ENCODE results near the gene GJA5. TPM values are rescaled to one million over a fixed set of nuclear protein-coding genes. Genes with fewer than 3 reads are reported as not detected.

Gene GJA5
- total and polyA plus RNA-seq, 2 experiments from 2014 or later, result 1.9 to 2.3 TPM

DNA sequence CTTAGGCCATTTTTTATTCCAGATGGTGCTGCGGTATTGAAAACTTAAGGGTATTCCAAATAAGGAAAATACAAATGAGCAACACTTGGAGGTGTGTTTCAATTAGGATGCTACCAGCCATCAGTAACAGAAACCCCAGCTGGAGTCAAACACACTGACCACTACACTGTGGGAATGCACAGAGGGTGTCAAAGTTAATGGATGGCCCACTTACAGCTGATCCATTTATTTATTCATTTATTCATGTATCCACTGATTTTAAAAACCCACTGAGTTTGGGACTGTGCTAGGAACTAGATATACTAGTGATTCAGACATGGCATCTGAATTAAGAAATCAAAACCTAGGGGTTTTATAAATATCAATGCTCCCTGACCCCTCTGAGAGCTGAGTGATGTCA lies 24.5 kb upstream of the GJA5 start:
- Histone ChIP-seq H3K4me3 (no peak overlapping the region), H3K79me2 (ENCODE audit: insufficient read depth) (no peaks in the 10 kb centered on the region), H3K9me2 (ENCODE audit: insufficient read depth) (no peaks in the 10 kb centered on the region), H4K20me1 (ENCODE audit: insufficient read depth) (no peaks in the 10 kb centered on the region), H3F3A (ENCODE audit: insufficient read depth) (no peaks in the 10 kb centered on the region), H3K9me3 (ENCODE audit: low read depth) (no peaks in the 10 kb centered on the region), H3K4me1 (ENCODE audit: insufficient read depth) (no peaks in the 10 kb centered on the region), H3K36me3 (ENCODE audit: low read depth) (no peaks in the 10 kb centered on the region), H3K27ac (no peak overlapping the region), H3K9ac (no peak overlapping the region), H3K4me2 (ENCODE audit: unreplicated experiment) (no peak overlapping the region), H3K27me3 (replicated peaks; ENCODE audit: insufficient read depth) (no peaks in the 10 kb centered on the region; the same call in 1 of the 2 replicates), H2AFZ (no peak overlapping the region)
- DNase-seq, result no peak
- in situ Hi-C loops (cut with MboI), result no loop called here
- TF ChIP-seq EZH2phosphoT487 (IDR thresholded peaks at IDR 0.05; ENCODE audit: insufficient read depth, low read depth) (no peak), EZH2 (IDR thresholded peaks at IDR 0.05; ENCODE audit: insufficient read depth, poor library complexity, severe bottlenecking) (no peak)
- 7 to 20% methylated on average over 1 of the region's 1 CpG for WGBS, 2 experiments (ENCODE audit: low coverage in 1 of 2, low lambda C conversion rate in 2 of 2, missing lambda C conversion rate in 2 of 2)

DNA sequence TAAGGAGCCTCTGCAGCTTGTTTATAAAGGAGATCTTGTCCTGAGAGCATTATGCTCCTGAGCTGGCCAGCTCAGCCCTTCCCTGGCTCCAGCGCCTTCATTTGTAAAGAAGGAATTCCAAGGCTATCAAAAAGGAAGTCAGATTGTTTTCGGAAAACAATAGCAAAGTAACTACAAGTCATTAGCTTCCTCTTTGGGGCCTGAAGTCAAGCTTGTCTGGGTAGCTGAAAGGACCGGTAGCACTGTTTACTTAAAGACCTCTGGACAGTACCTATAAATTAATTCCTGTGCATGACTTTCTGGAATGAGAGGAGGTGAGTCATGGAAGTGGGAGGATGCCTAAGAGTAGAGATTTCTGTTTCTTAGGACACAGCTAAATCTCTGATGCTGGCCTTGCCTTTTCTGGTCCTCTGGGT lies 20.7 kb upstream of the GJA5 start:
- WGBS, 2 experiments (ENCODE audit: low coverage in 1 of 2, low lambda C conversion rate in 2 of 2, missing lambda C conversion rate in 2 of 2), result 41 to 51% methylated on average over 3 of the region's 3 CpGs
- H3K27ac ChIP-seq, result no peak overlapping the region
- H3K4me1 ChIP-seq (ENCODE audit: insufficient read depth), result no peaks in the 10 kb centered on the region
- H3K4me3 ChIP-seq, result no peak overlapping the region
- no peaks in the 10 kb centered on the region for H3K79me2 ChIP-seq (ENCODE audit: insufficient read depth)
- TF ChIP-seq EZH2phosphoT487 (IDR thresholded peaks at IDR 0.05; ENCODE audit: insufficient read depth, low read depth) (no peak), EZH2 (IDR thresholded peaks at IDR 0.05; ENCODE audit: insufficient read depth, poor library complexity, severe bottlenecking) (no peak)
- no peak overlapping the region for H3K9ac ChIP-seq
- H3K4me2 ChIP-seq (ENCODE audit: unreplicated experiment), result no peak overlapping the region
- H3K27me3 ChIP-seq (replicated peaks; ENCODE audit: insufficient read depth), result peaks cover 4% of the 10 kb centered on the region; the same call in 1 of the 2 replicates
- peak; percentile 41 for DNase-seq
- H3K36me3 ChIP-seq (ENCODE audit: low read depth), result no peaks in the 10 kb centered on the region
- H4K20me1 ChIP-seq (ENCODE audit: insufficient read depth), result no peaks in the 10 kb centered on the region
- in situ Hi-C loops (cut with MboI), result no loop called here
- no peak overlapping the region for H2AFZ ChIP-seq
- H3K9me3 ChIP-seq (ENCODE audit: low read depth), result no peaks in the 10 kb centered on the region
- no peaks in the 10 kb centered on the region for H3F3A ChIP-seq (ENCODE audit: insufficient read depth)
- no peaks in the 10 kb centered on the region for H3K9me2 ChIP-seq (ENCODE audit: insufficient read depth)

DNA sequence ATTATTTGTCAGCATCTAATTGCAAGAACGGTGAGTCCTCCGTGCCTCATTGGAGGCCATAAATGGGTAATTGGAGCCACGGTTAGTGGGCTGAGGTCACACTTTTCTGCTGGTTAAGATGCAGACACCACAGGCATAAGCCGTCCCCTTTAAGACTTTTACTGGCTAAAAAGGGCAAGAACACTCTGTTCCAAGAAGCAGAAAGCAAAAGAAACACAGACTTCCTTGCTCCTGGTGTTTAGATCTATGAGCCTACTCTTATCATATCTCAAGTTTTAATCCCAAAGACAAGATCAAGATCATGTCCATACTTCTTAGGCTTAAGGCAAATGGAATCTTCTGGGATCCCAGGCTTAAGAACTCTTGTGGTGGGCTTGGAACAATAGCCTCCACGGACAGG lies 17.3 kb upstream of the GJA5 start:
- no peak for TF ChIP-seq EZH2 (IDR thresholded peaks at IDR 0.05; ENCODE audit: insufficient read depth, poor library complexity, severe bottlenecking)
- TF ChIP-seq EZH2phosphoT487 (IDR thresholded peaks at IDR 0.05; ENCODE audit: insufficient read depth, low read depth), result no peak
- no peaks in the 10 kb centered on the region for H3K36me3 ChIP-seq (ENCODE audit: low read depth)
- H3K4me3 ChIP-seq, result no peak overlapping the region
- no peaks in the 10 kb centered on the region for H3K79me2 ChIP-seq (ENCODE audit: insufficient read depth)
- H3K27ac ChIP-seq, result no peak overlapping the region
- H3K4me2 ChIP-seq (ENCODE audit: unreplicated experiment), result no peak overlapping the region
- in situ Hi-C loops (cut with MboI), result no loop called here
- no peak for DNase-seq
- H3K27me3 ChIP-seq (replicated peaks; ENCODE audit: insufficient read depth), result peaks cover 21% of the 10 kb centered on the region
- H2AFZ ChIP-seq, result no peak overlapping the region
- no peaks in the 10 kb centered on the region for H4K20me1 ChIP-seq (ENCODE audit: insufficient read depth)
- no peaks in the 10 kb centered on the region for H3K9me2 ChIP-seq (ENCODE audit: insufficient read depth)
- no peaks in the 10 kb centered on the region for H3K4me1 ChIP-seq (ENCODE audit: insufficient read depth)
- H3F3A ChIP-seq (ENCODE audit: insufficient read depth), result no peaks in the 10 kb centered on the region
- WGBS, 2 experiments (ENCODE audit: low coverage in 1 of 2, low lambda C conversion rate in 2 of 2, missing lambda C conversion rate in 2 of 2), result 31 to 34% methylated on average over 5 of the region's 5 CpGs
- no peak overlapping the region for H3K9ac ChIP-seq
- H3K9me3 ChIP-seq (ENCODE audit: low read depth), result no peaks in the 10 kb centered on the region

DNA sequence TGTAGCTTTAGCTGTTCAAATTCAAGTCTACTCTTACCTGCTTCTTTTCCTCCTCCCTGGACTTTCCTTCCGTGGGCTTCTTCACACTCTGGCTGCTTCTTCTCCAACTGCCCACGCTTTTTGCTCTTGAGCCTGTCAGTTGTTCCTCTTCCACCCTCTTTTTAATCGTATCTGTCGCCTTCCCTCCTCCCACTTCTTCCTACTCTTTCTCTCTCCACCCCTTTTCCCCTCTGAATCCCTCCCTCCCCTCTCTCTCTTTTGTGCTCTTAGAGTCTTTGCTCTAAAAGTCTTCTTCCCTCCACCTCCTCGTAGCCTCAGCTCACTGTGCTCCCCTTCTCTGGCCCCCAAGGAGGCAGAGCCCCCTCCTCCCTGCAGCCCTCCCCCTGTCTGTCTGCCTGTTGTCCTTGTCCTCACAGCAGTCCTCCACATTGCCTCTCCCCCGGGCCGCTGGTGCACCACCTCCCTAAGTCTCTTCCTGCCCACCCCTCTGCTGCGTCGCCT lies 12.9 kb upstream of the GJA5 start:
- Histone ChIP-seq H3K4me2 (ENCODE audit: unreplicated experiment) (no peak overlapping the region), H3K9me2 (ENCODE audit: insufficient read depth) (no peaks in the 10 kb centered on the region), H3K27ac (no peak overlapping the region), H3K4me1 (ENCODE audit: insufficient read depth) (peaks cover 14% of the 10 kb centered on the region), H3K36me3 (ENCODE audit: low read depth) (no peaks in the 10 kb centered on the region), H4K20me1 (ENCODE audit: insufficient read depth) (no peaks in the 10 kb centered on the region), H3K27me3 (replicated peaks; ENCODE audit: insufficient read depth) (peaks cover 25% of the 10 kb centered on the region), H3F3A (ENCODE audit: insufficient read depth) (no peaks in the 10 kb centered on the region), H3K4me3 (no peak overlapping the region), H3K79me2 (ENCODE audit: insufficient read depth) (no peaks in the 10 kb centered on the region), H2AFZ (no peak overlapping the region), H3K9ac (no peak overlapping the region), H3K9me3 (ENCODE audit: low read depth) (no peaks in the 10 kb centered on the region)
- no peak for TF ChIP-seq EZH2phosphoT487 (IDR thresholded peaks at IDR 0.05; ENCODE audit: insufficient read depth, low read depth)
- TF ChIP-seq EZH2 (IDR thresholded peaks at IDR 0.05; ENCODE audit: insufficient read depth, poor library complexity, severe bottlenecking), result no peak
- 13 to 15% methylated on average over 8 to 9 of the region's 9 CpGs for WGBS, 2 experiments (ENCODE audit: low coverage in 1 of 2, low lambda C conversion rate in 2 of 2, missing lambda C conversion rate in 2 of 2)
- no peak for DNase-seq
- in situ Hi-C loops (cut with MboI), result no loop called here

DNA sequence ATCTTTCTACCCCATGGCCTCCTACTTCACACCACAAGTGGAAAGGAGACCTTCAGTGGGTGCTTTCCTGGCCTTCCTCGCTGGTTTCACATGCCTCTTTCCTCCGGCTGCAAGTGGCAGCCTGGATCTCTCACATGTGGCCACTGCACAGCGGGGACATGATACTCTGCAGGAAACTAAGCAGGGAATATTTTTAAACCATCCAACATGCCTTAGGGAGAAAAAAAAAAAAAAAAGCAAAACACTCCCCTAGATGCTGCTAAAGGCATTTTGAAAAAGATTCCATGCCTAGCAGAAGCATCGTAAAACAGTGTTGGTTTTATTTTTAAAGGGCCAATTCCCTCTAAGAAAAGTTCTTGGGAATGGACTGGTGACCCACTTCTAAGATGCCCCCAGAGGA lies 12.2 kb upstream of the GJA5 start:
- Histone ChIP-seq H3K4me3 (no peak overlapping the region), H3K4me1 (ENCODE audit: insufficient read depth) (peaks cover 14% of the 10 kb centered on the region), H3K36me3 (ENCODE audit: low read depth) (no peaks in the 10 kb centered on the region), H3K9ac (no peak overlapping the region), H4K20me1 (ENCODE audit: insufficient read depth) (no peaks in the 10 kb centered on the region), H3K9me2 (ENCODE audit: insufficient read depth) (no peaks in the 10 kb centered on the region), H3K9me3 (ENCODE audit: low read depth) (no peaks in the 10 kb centered on the region), H3K27ac (no peak overlapping the region), H3K79me2 (ENCODE audit: insufficient read depth) (no peaks in the 10 kb centered on the region), H3F3A (ENCODE audit: insufficient read depth) (no peaks in the 10 kb centered on the region), H3K4me2 (ENCODE audit: unreplicated experiment) (no peak overlapping the region), H2AFZ (no peak overlapping the region), H3K27me3 (replicated peaks; ENCODE audit: insufficient read depth) (peaks cover 25% of the 10 kb centered on the region)
- DNase-seq, result no peak
- in situ Hi-C loops (cut with MboI), result no loop called here
- 66 to 67% methylated on average over 4 of the region's 4 CpGs for WGBS, 2 experiments (ENCODE audit: low coverage in 1 of 2, low lambda C conversion rate in 2 of 2, missing lambda C conversion rate in 2 of 2)
- TF ChIP-seq EZH2 (IDR thresholded peaks at IDR 0.05; ENCODE audit: insufficient read depth, poor library complexity, severe bottlenecking), result no peak
- no peak for TF ChIP-seq EZH2phosphoT487 (IDR thresholded peaks at IDR 0.05; ENCODE audit: insufficient read depth, low read depth)

Measured in GM23248 (cell line).